ENCODE measurements around the gene HOXA13. TPM values are rescaled to one million over a fixed set of nuclear protein-coding genes. Genes with fewer than 3 reads are reported as not detected.

Gene HOXA13
- total RNA-seq (not detected), polyA plus RNA-seq (under 1 TPM in 1 of 2 donors, not detected in 1; 0.02 TPM)

DNA sequence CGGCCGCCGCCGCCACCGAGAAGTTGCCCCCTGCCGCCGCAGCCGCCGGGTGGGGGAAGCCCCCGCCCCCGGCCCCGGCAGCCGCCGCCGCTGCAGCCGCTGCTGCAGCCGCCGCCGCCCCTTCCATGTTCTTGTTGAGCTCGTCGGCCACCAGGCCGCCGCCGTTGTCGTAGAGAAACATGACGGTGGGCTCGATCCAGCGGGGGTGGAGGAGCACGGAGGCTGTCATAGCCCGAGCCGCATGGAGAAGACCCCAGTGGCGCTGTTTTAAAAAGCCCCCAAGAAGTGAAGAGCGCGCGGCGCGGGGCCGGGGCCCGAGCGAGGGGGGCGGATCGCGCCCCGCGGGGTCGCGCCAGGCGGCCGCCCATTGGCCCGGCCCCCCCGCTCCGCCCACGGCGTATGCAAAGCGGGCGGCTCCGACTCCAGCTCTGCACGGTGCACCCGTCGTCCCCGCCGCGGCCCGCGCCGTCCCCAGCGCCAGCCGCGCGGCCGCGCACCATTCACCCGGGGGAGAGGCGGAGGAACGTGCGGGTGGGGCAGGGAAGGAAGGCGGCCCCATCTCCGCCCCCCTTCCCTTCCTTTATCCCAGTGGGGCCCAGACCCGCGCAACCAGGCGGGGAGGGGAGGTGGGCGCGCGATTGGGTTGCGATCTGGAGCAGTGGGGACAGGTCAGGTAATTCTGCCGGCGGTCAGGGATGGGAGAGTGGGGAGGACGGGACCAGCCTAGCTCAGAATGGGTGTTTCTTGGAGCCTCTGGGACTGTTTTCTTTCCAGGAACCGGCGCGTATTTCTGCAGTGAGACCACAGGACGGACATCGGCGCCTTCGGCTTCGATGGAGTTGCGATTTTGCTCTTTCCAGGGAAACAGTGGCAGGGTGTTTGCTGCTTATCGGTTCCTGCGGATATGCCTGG is at the start of gene HOXA13:
TSS of gene HOXA13 (minus strand) at position 243 of the 912 bp plus-strand sequence. CDS start at position 229, 14 bp downstream.
- no peak within 1 kb of the TSS for H3K9ac ChIP-seq (ENCODE audit: low read depth in 1 of 2, low read length in 2 of 2)
- no peak within 1 kb of the TSS for H3K27ac ChIP-seq (ENCODE audit: low read depth in 1 of 2, low read length in 2 of 2)
- TF ChIP-seq, protein P1, sequence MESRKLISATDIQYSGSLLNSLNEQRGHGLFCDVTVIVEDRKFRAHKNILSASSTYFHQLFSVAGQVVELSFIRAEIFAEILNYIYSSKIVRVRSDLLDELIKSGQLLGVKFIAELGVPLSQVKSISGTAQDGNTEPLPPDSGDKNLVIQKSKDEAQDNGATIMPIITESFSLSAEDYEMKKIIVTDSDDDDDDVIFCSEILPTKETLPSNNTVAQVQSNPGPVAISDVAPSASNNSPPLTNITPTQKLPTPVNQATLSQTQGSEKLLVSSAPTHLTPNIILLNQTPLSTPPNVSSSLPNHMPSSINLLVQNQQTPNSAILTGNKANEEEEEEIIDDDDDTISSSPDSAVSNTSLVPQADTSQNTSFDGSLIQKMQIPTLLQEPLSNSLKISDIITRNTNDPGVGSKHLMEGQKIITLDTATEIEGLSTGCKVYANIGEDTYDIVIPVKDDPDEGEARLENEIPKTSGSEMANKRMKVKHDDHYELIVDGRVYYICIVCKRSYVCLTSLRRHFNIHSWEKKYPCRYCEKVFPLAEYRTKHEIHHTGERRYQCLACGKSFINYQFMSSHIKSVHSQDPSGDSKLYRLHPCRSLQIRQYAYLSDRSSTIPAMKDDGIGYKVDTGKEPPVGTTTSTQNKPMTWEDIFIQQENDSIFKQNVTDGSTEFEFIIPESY (IDR thresholded peaks at IDR 0.05), result no peak
- TF ChIP-seq ATF3 (IDR thresholded peaks at IDR 0.05), result no peak
- TF ChIP-seq GABPA (IDR thresholded peaks at IDR 0.05 in 1 of 2, conservative IDR thresholded peaks at IDR 0.05 in 1 of 2), result no peak
- TF ChIP-seq RAD21 (IDR thresholded peaks at IDR 0.05), result no peak
- TF ChIP-seq REST (IDR thresholded peaks at IDR 0.05), result no peak
- TF ChIP-seq FOXA1 (IDR thresholded peaks at IDR 0.05), result no peak
- no peak for TF ChIP-seq SP1 (IDR thresholded peaks at IDR 0.05)
- no peak for TF ChIP-seq YY1 (IDR thresholded peaks at IDR 0.05)
- no peak for TF ChIP-seq JUND (IDR thresholded peaks at IDR 0.05)
- TF ChIP-seq EGR1 (IDR thresholded peaks at IDR 0.05; ENCODE audit: low read depth in 2 of 2), result no peak
- no peak for TF ChIP-seq HNF4A (conservative IDR thresholded peaks at IDR 0.05)
- TF ChIP-seq RXRA (IDR thresholded peaks at IDR 0.05), result no peak
- TF ChIP-seq, protein P2, sequence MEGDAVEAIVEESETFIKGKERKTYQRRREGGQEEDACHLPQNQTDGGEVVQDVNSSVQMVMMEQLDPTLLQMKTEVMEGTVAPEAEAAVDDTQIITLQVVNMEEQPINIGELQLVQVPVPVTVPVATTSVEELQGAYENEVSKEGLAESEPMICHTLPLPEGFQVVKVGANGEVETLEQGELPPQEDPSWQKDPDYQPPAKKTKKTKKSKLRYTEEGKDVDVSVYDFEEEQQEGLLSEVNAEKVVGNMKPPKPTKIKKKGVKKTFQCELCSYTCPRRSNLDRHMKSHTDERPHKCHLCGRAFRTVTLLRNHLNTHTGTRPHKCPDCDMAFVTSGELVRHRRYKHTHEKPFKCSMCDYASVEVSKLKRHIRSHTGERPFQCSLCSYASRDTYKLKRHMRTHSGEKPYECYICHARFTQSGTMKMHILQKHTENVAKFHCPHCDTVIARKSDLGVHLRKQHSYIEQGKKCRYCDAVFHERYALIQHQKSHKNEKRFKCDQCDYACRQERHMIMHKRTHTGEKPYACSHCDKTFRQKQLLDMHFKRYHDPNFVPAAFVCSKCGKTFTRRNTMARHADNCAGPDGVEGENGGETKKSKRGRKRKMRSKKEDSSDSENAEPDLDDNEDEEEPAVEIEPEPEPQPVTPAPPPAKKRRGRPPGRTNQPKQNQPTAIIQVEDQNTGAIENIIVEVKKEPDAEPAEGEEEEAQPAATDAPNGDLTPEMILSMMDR (IDR thresholded peaks at IDR 0.05; ENCODE audit: low read depth, low read length, missing input control), result no peak
- no peak for DNase-seq (ENCODE audit: low spot score)
- H3K4me3 ChIP-seq (ENCODE audit: low read depth in 1 of 3, low read length in 3 of 3), result peak within 1 kb of the TSS in 1 of 3 donors; percentile 46
- H3K36me3 ChIP-seq (ENCODE audit: control insufficient read depth in 4 of 4, insufficient read depth in 3 of 4, low read depth in 1 of 4, low read length in 3 of 4), result no peaks in the 10 kb centered on the region
- peaks cover 7 to 50% (median 29%) of the 10 kb centered on the region in 4 donors for H3K27me3 ChIP-seq (ENCODE audit: control insufficient read depth in 4 of 4, insufficient read depth in 4 of 4, low read length in 3 of 4)
- H3K9me3 ChIP-seq (ENCODE audit: control insufficient read depth in 4 of 4, low read length in 3 of 4), result peaks cover 0 to 4% (median 0%) of the 10 kb centered on the region in 4 donors
- 3% methylated on average over 99 of the region's 99 CpGs for WGBS
- H3K4me1 ChIP-seq (ENCODE audit: control insufficient read depth in 4 of 4, insufficient read depth in 4 of 4, low read length in 3 of 4), result peaks cover 19 to 34% (median 28%) of the 10 kb centered on the region in 4 donors

Data from liver (tissue), 9 donors.